ENCODE measurements around the gene MPP4.
"Not testable (repeated sequence)": the region's sequence is repeated elsewhere in the genome, so short reads cannot be mapped to it uniquely, and the experiment has no call there.

Gene MPP4

GRCh38 chr2:201674298-201674697, 24.1 kb downstream of the MPP4 start:
- DNase-seq (ENCODE audit: low read depth): no peak

GRCh38 chr2:201673546-201673945, 24.9 kb downstream of the MPP4 start:
- DNase-seq (ENCODE audit: low read depth): no peak

GRCh38 chr2:201671205-201671604, 27.2 kb downstream of the MPP4 start:
- not testable (repeated sequence) for DNase-seq (ENCODE audit: low read depth)

GRCh38 chr2:201669865-201670264, 28.6 kb downstream of the MPP4 start:
- no peak for DNase-seq (ENCODE audit: low read depth)

GRCh38 chr2:201668402-201668910, 30.0 kb downstream of the MPP4 start:
- no peak for DNase-seq (ENCODE audit: low read depth)

- DNase-seq (ENCODE audit: low read depth): no peak
Measured at GRCh38 chr2:201664334-201664733, 34.1 kb downstream of the MPP4 start.

GRCh38 chr2:201661366-201661765, 37.1 kb downstream of the MPP4 start:
- no peak for DNase-seq (ENCODE audit: low read depth)

GRCh38 chr2:201660293-201660895, 38.0 kb downstream of the MPP4 start:
- no peak for DNase-seq (ENCODE audit: low read depth)

- DNase-seq (ENCODE audit: low read depth): no peak
Measured at GRCh38 chr2:201656740-201657139, 41.7 kb downstream of the MPP4 start.

- no peak for DNase-seq (ENCODE audit: low read depth)
Measured at GRCh38 chr2:201656102-201656501, 42.3 kb downstream of the MPP4 start.

GRCh38 chr2:201654616-201655384, 43.6 kb downstream of the MPP4 start:
- no peak for DNase-seq (ENCODE audit: low read depth)

- no peak for DNase-seq (ENCODE audit: low read depth)
Measured at GRCh38 chr2:201653221-201653620, 45.2 kb downstream of the MPP4 start.

GRCh38 chr2:201649442-201649841, 49.0 kb downstream of the MPP4 start:
- DNase-seq (ENCODE audit: low read depth): no peak

- no peak for DNase-seq (ENCODE audit: low read depth)
Measured at GRCh38 chr2:201647431-201647830, 51.0 kb downstream of the MPP4 start.

GRCh38 chr2:201644001-201644400, 54.4 kb downstream of the MPP4 start:
- DNase-seq (ENCODE audit: low read depth): no peak

GRCh38 chr2:201643216-201643890, 55.1 kb downstream of the MPP4 start, which contains the start of gene TMEM237:
Gene TMEM237 (minus strand): TSS chr2:201643503. CDS start chr2:201643400, 103 bp downstream.
- peak; percentile 44 for DNase-seq (ENCODE audit: low read depth)

GRCh38 chr2:201642579-201643215, 55.7 kb downstream of the MPP4 start:
- DNase-seq (ENCODE audit: low read depth): peak; percentile 77

GRCh38 chr2:201642086-201642578, 56.3 kb downstream of the MPP4 start:
- no peak for DNase-seq (ENCODE audit: low read depth)

GRCh38 chr2:201639205-201639604, 59.2 kb downstream of the MPP4 start:
- no peak for DNase-seq (ENCODE audit: low read depth)

GRCh38 chr2:201638326-201638725, 60.1 kb downstream of the MPP4 start:
- no peak for DNase-seq (ENCODE audit: low read depth)

- DNase-seq (ENCODE audit: low read depth): no peak
Measured at GRCh38 chr2:201633661-201634249, 64.7 kb downstream of the MPP4 start.

GRCh38 chr2:201631041-201631440, 67.4 kb downstream of the MPP4 start:
- no peak for DNase-seq (ENCODE audit: low read depth)
